Esophagus (tissue), 2 donors: ENCODE data around the gene PTPRF. TPM values are rescaled to one million over a fixed set of nuclear protein-coding genes. Genes with fewer than 3 reads are reported as not detected.

Source experiments
- H3K27ac ChIP-seq, 2 donors: one replicate each; pipeline ENCODE4 v1.5.1; 2013; ENCODE audit warnings: low read depth in 2 of 2, mild to moderate bottlenecking in 2 of 2, inconsistent platforms in 1 of 2, low read length in 1 of 2, moderate library complexity in 1 of 2
- H3K27me3 ChIP-seq, 2 donors: one replicate each; pipeline ENCODE4 v1.6.1; 2013; ENCODE audit warnings: low read length in 2 of 2, control low read depth in 1 of 2, mild to moderate bottlenecking in 1 of 2; ENCODE audit not compliant: insufficient read depth in 2 of 2, control insufficient read depth in 1 of 2
- H3K36me3 ChIP-seq, 2 donors: one replicate each; pipeline ENCODE4 v1.6.1; 2013; ENCODE audit warnings: low read length in 1 of 2; ENCODE audit not compliant: control insufficient read depth in 2 of 2, insufficient read depth in 2 of 2
- H3K4me1 ChIP-seq, 2 donors: one replicate each; pipeline ENCODE4 v1.6.1; 2013; ENCODE audit warnings: low read length in 1 of 2; ENCODE audit not compliant: control insufficient read depth in 2 of 2, insufficient read depth in 2 of 2
- H3K4me3 ChIP-seq, 2 donors: one replicate each; pipeline ENCODE4 v1.5.1; 2013; ENCODE audit warnings: low read length in 2 of 2, mild to moderate bottlenecking in 2 of 2, low read depth in 1 of 2, moderate library complexity in 1 of 2
- H3K9me3 ChIP-seq, 2 donors: one replicate each; pipeline ENCODE4 v1.6.1; 2013; ENCODE audit warnings: mild to moderate bottlenecking in 2 of 2, low read depth in 1 of 2, low read length in 1 of 2, moderate library complexity in 1 of 2; ENCODE audit not compliant: control insufficient read depth in 2 of 2, insufficient read depth in 1 of 2
- WGBS, 2 donors: extraction: QIAGEN DNeasy Blood & Tissue Kit; methylation state at CpG; one replicate each; pipeline ENCODE4 v1.1.7; 2013; 5-methylcytosine and 5-hydroxymethylcytosine counted together
- polyA plus RNA-seq, 2 donors: library from polyadenylated mRNA; stranded (reverse); fragments of 200-250 nt; gene quantifications; one replicate each; pipeline ENCODE4 v1.2.3, GENCODE V29; 2013
- donor health status: healthy with polysubstance abuse.
- donor health status: Bipolar disorder and iron deficiency.

The PTPRF gene
- polyA plus RNA-seq, 2 donors: 62.7 to 69.9 TPM

DNA sequence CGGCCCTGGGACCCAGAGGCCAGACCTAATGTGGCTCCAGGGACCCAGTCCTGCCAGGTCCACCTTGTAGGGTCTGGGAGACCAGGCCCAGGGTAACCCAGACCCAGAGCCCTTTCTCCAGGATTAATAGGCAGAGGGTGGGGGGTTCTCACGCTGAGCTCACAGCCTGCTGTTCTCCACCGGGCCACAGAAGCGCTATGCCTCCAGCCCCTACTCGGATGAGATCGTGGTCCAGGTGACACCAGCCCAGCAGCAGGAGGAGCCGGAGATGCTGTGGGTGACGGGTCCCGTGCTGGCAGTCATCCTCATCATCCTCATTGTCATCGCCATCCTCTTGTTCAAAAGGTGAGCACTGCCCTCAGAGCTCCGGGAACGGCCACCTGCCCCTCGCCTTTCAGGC, 75.9 kb downstream of the PTPRF start:
- Histone ChIP-seq H3K4me1 (peaks cover 0 to 9% of the 10 kb centered on the region in 2 donors), H3K27ac (no peak overlapping the region), H3K27me3 (no peaks in the 10 kb centered on the region), H3K9me3 (no peaks in the 10 kb centered on the region), H3K4me3 (no peak overlapping the region), H3K36me3 (peaks cover 20 to 65% of the 10 kb centered on the region in 2 donors)
- WGBS, 2 donors: 91 to 94% methylated on average over 13 of the region's 13 CpGs

DNA sequence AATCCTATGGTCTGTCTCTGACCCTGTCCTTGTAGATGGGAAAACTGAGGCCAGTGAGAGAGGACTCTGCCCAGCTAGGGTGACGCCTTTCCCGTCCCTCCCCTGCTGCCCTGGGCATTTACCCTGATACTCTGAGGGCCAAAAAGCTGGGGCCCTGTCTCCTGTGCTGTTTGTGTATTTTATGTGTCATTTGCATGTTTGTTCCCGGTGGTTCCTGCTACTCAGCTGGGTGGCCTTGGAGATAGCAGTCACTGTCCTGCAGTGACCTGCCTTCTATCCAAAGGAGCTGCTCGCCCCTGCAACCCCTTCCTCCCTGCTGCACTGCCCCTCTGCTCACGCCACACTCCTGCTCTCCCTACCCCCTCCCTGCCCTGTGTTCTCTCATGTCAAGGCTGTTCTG, 78.1 kb downstream of the PTPRF start:
- Histone ChIP-seq H3K4me1 (peaks cover 0 to 5% of the 10 kb centered on the region in 2 donors), H3K27me3 (no peaks in the 10 kb centered on the region), H3K36me3 (peaks cover 24 to 63% of the 10 kb centered on the region in 2 donors), H3K9me3 (no peaks in the 10 kb centered on the region), H3K27ac (no peak overlapping the region), H3K4me3 (no peak overlapping the region)
- 85 to 92% methylated on average over 5 of the region's 5 CpGs for WGBS, 2 donors

DNA sequence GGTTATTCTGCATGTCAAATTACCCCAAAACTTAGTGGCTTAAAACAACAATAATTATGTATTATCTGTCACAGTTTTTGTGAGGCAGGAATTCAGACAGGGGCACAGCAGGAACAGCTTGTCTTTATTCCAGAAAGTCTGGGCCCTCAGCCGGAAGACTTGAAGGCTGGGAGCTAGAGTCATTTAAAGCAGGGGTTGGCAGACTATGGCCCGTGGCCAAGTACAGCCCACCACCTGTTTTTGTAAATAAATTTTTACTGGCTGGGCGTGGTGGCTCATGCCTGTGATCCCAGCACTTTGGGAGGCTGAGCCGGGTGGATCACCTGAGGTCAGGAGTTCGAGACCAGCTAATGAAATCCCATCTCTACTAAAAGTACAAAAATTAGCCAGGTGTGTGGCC, 79.7 kb downstream of the PTPRF start:
- WGBS, 2 donors: 81% methylated on average over 5 of the region's 5 CpGs
- no peaks in the 10 kb centered on the region for H3K27me3 ChIP-seq
- H3K36me3 ChIP-seq: peaks cover 15 to 61% of the 10 kb centered on the region in 2 donors
- no peak overlapping the region for H3K4me3 ChIP-seq
- peaks cover 0 to 2% of the 10 kb centered on the region in 2 donors for H3K4me1 ChIP-seq
- no peaks in the 10 kb centered on the region for H3K9me3 ChIP-seq
- no peak overlapping the region for H3K27ac ChIP-seq

DNA sequence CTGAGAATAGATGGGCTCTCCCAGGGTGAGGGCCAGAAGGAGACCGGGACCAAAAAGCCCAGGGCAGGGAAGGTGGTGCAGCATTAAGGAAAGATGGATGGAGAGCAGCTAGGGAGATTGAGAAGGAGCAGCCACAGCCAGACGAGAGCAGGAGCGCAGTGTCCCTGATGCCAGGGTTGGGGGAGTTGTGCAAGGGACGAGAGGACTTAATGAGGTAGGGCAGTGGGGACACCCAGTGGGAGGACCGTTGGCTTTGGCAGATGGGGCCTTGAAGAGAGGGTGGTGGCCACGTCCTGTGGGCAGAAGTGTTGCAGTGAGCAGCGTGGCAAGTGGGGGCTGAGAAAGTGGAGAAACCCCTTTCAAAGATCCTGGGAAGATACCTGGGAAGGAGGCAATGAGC, 81.3 kb downstream of the PTPRF start:
- Histone ChIP-seq H3K36me3 (peaks cover 14 to 53% of the 10 kb centered on the region in 2 donors), H3K4me1 (peaks cover 0 to 2% of the 10 kb centered on the region in 2 donors), H3K27ac (no peak overlapping the region), H3K27me3 (no peaks in the 10 kb centered on the region), H3K4me3 (no peak overlapping the region), H3K9me3 (no peaks in the 10 kb centered on the region)
- 68% methylated on average over 7 of the region's 7 CpGs for WGBS, 2 donors

DNA sequence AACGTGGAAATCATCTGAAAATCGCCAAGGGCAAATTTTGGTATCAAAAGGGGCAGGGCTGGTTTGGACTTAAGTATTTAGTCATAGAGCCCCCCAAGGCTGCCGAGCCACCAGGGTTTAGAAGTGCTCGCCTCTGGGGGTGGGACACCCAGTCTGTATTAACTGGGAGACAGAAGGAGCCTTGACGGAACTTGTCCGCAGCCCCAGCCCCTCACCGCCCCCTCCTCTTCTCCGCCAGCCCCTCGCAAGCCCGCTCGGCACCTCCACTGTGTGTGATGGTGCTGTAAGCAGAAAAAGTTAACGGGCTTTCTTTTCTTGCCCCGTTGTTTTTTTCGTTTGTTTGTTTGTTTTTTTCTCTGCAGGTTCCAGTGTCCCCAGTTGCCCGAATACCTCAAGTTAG, 81.7 kb downstream of the PTPRF start:
- Histone ChIP-seq H3K36me3 (peaks cover 15 to 49% of the 10 kb centered on the region in 2 donors), H3K4me3 (no peak overlapping the region), H3K27me3 (no peaks in the 10 kb centered on the region), H3K9me3 (no peaks in the 10 kb centered on the region), H3K4me1 (peaks cover 0 to 2% of the 10 kb centered on the region in 2 donors), H3K27ac (no peak overlapping the region)
- WGBS, 2 donors: 84 to 85% methylated on average over 15 of the region's 15 CpGs

DNA sequence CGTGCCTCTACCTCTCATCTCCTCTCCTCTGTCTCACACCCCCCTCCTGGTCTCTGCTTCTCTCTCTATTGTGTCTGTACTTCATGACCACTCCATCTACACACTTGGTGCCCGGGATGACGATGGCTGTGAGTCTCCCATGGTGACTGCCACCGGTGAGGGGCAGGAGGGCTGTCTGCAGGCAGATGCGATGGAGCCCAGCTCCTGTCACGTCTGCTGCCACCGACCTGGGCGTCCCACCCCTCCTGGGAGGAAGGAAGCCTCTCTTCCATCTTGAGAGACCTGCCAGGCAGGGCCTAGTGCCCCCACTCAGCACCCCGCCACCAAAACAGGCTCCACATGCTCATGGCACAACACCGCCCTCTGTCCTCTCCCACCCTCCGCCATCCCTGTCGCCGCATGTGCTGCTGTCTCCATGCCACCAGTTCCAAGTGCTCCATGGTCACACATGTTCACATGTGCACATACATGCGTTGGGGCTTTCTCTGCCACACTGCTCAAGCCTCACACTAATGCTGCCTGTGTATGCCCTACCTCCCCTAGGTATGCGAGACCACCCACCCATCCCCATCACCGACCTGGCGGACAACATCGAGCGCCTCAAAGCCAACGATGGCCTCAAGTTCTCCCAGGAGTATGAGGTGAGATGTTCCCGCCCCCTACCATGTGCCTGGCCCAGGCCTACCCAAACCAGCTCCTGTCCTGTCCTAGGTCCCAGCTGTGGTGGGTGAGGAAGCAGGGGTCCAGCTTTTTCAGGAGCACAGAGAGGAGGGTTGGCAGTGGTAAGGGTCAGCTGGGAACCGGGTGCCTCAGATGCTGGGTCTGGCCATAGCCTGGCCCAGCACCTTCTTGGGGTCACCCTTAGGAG, 82.6 kb downstream of the PTPRF start:
- H3K9me3 ChIP-seq: no peaks in the 10 kb centered on the region
- H3K27me3 ChIP-seq: no peaks in the 10 kb centered on the region
- no peak overlapping the region for H3K4me3 ChIP-seq
- H3K4me1 ChIP-seq: peaks cover 0 to 2% of the 10 kb centered on the region in 2 donors
- no peak overlapping the region for H3K27ac ChIP-seq
- WGBS, 2 donors: 88 to 90% methylated on average over 22 of the region's 22 CpGs
- H3K36me3 ChIP-seq: peaks cover 19 to 49% of the 10 kb centered on the region in 2 donors

DNA sequence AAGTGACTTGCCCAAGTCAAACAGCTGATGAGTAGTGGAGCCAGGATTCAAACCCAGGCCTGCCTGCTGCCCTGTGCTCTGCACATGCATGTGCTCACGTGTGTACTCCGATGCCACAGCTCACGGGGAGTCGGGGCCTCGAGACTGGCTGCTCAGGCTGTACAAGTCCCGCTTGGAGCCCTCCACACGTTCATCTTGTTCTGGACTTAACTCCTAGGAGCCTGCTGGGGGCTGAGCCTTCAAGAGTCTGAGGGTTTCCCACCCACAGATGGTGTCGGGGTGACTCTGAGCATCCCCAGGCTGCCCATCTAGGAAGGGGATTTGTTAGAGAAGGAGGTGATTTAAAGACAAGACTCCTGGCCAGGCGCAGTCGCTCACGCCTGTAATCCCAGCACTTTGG, 83.5 kb downstream of the PTPRF start:
- no peak overlapping the region for H3K27ac ChIP-seq
- H3K4me1 ChIP-seq: peaks cover 0 to 2% of the 10 kb centered on the region in 2 donors
- H3K27me3 ChIP-seq: no peaks in the 10 kb centered on the region
- peaks cover 22 to 54% of the 10 kb centered on the region in 2 donors for H3K36me3 ChIP-seq
- WGBS, 2 donors: 87% methylated on average over 11 of the region's 11 CpGs
- H3K9me3 ChIP-seq: no peaks in the 10 kb centered on the region
- H3K4me3 ChIP-seq: no peak overlapping the region

DNA sequence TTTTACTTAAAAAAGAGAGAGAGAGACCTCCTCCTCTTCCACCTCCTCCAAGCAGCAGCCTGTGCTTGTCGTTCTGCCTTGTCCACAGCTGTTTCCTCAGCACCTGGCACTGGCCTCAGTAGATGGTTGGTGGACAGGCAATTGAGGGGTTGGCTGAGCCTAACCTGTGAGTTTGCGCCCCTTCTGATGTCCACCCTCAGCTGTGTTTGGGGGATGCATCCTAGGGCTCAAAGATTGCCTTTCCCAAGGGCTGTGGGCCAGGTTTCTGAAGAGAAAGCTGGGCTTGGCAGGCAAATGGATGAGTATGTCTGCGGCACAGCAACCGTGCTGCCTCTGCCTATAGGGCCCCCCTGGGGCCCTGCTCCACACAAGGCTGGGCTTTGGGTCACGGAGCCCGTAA, 84.2 kb downstream of the PTPRF start:
- no peaks in the 10 kb centered on the region for H3K9me3 ChIP-seq
- WGBS, 2 donors: 76 to 81% methylated on average over 6 of the region's 6 CpGs
- H3K36me3 ChIP-seq: peaks cover 15 to 54% of the 10 kb centered on the region in 2 donors
- peaks cover 0 to 2% of the 10 kb centered on the region in 2 donors for H3K4me1 ChIP-seq
- no peak overlapping the region for H3K4me3 ChIP-seq
- H3K27me3 ChIP-seq: no peaks in the 10 kb centered on the region
- no peak overlapping the region for H3K27ac ChIP-seq

DNA sequence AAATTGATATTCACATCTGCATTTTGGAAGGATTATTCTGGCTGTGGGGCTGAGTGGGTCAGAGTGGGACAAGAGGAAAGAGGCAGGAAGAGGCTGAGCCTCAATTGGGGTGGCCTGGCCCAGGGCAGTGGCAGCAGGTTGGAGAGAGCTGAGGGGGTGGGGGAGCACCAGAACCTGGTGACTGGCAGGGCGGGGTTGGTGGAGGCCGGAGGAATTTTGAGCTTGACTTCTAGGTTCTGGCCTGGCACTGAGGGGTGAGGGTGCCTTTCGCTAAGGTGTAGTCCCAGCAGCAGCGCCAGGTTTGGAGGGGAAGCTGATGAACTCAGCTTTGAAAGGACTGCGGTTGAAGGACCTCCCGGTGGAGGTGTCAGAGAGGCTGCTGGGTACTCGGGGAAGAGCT, 85.7 kb downstream of the PTPRF start:
- Histone ChIP-seq H3K27ac (no peak overlapping the region), H3K27me3 (no peaks in the 10 kb centered on the region), H3K9me3 (no peaks in the 10 kb centered on the region), H3K36me3 (peaks cover 14 to 61% of the 10 kb centered on the region in 2 donors), H3K4me1 (peaks cover 0 to 2% of the 10 kb centered on the region in 2 donors), H3K4me3 (no peak overlapping the region)
- 91 to 92% methylated on average over 7 of the region's 7 CpGs for WGBS, 2 donors

DNA sequence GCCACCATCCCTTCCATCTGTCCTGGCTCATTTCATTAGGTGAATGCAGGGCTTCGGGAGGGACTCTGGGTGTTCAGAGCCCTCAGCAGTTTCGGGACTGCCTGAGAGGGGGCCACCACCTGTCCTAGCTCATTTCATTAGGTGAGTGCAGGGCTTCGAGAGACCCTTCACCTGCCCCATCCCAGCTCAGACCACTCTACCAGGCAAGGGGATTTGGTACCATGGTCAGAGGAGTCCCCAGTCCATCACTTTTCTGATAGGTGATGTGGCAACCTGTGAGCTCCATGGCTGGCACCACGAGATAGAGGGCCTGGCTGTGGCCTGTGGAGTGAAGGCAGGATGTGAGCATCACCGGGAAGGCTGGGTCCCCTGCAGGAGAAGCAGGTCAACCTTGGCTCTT, 86.3 kb downstream of the PTPRF start:
- Histone ChIP-seq H3K27me3 (no peaks in the 10 kb centered on the region), H3K27ac (no peak overlapping the region), H3K4me3 (no peak overlapping the region), H3K4me1 (peaks cover 0 to under 1% of the 10 kb centered on the region in 2 donors), H3K36me3 (peaks cover 14 to 67% of the 10 kb centered on the region in 2 donors), H3K9me3 (no peaks in the 10 kb centered on the region)
- WGBS, 2 donors: 84 to 86% methylated on average over 5 of the region's 5 CpGs
